ENCODE measurements around the gene DUSP3.
A peak's percentile ranks its signal among the peaks of the same experiment; 100 is the strongest.

DUSP3 gene

DNA sequence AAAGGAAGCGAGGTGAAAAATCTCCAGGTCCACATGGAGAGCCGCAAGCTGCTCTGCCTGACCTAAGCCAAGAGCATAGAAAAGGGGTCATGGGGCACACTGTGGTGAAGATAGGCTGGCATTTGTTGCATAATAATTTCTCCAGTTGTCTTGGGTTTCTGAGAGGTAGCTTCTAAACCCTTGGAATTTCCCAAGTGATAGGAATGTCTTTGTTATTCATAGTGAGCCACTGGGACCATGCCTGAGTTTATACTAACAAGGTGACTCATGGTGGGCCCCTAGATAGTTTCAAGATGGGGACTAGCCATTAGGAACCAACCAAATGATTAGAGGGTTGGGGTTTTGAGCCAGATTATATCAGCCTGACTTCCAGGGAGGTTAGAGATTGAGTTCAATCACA, 45.8 kb downstream of the DUSP3 start:
- DNase-seq (ENCODE audit: low read depth in 2 of 2): peak; percentile 47 to 91
- H3K4me3 ChIP-seq (replicated peaks in 1 of 2; ENCODE audit: low read depth in 2 of 2, low read length in 2 of 2): no peak overlapping the region
- TF ChIP-seq, protein P1, sequence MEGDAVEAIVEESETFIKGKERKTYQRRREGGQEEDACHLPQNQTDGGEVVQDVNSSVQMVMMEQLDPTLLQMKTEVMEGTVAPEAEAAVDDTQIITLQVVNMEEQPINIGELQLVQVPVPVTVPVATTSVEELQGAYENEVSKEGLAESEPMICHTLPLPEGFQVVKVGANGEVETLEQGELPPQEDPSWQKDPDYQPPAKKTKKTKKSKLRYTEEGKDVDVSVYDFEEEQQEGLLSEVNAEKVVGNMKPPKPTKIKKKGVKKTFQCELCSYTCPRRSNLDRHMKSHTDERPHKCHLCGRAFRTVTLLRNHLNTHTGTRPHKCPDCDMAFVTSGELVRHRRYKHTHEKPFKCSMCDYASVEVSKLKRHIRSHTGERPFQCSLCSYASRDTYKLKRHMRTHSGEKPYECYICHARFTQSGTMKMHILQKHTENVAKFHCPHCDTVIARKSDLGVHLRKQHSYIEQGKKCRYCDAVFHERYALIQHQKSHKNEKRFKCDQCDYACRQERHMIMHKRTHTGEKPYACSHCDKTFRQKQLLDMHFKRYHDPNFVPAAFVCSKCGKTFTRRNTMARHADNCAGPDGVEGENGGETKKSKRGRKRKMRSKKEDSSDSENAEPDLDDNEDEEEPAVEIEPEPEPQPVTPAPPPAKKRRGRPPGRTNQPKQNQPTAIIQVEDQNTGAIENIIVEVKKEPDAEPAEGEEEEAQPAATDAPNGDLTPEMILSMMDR (IDR thresholded peaks at IDR 0.05; ENCODE audit: low read depth, low read length): no peak

DNA sequence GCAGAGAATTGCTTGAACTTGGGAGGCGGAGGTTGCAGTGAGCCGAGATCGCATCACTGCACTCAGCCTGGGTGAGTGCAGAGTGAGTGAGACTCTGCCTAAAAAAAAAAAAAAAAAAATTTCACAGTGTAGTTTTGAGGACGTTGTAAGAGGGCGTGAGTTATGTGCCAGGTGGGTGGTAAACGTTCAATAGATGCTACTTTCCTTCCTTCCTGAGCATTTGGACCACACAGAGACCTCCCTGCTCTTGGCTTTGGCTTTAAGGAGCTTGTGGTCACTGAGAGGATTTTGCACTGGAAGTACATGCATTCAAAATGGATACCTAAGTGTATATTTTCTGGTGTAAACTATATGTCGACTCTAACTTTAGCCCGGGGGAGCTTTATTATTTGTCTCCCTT, 50.7 kb downstream of the DUSP3 start:
- DNase-seq (ENCODE audit: low read depth in 2 of 2): no peak
- TF ChIP-seq, protein P1 (IDR thresholded peaks at IDR 0.05; ENCODE audit: low read depth, low read length): no peak
- no peak overlapping the region for H3K4me3 ChIP-seq (replicated peaks in 1 of 2; ENCODE audit: low read depth in 2 of 2, low read length in 2 of 2)

DNA sequence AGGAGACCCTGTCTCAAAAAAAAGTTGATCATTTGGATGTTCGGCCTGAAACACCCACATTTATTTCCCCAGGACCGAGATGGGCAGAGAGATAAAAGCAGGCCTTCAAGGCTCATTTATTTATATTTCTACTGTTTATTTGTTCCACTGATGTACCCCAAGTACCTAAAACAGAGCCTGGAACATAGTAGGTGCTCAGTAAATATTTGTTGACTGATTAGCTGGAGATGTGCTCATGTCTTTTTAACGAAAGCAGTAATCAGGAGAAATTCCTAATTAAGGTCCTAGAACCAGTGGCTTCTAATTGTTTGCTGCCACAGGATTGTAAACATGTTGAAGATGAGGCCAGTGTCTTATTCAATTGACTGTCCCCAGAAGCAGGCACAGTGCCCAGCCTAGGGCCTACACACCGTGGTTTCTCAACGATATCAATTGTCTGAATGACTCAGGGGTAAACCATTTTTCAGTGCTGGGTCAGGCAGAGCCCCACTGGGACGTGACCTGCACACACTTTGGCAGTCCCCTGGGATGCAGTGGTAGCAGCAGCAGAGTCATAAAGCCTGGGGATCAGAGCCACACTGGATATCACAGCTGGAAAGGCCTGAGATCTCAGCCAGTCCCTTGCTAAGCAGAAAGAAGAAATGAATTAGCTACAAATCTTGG, 54.9 kb downstream of the DUSP3 start:
- TF ChIP-seq, protein P1 (IDR thresholded peaks at IDR 0.05; ENCODE audit: low read depth, low read length): no peak
- H3K4me3 ChIP-seq (replicated peaks in 1 of 2; ENCODE audit: low read depth in 2 of 2, low read length in 2 of 2): no peak overlapping the region
- DNase-seq (ENCODE audit: low read depth in 2 of 2): peak; percentile 63 to 89

DNA sequence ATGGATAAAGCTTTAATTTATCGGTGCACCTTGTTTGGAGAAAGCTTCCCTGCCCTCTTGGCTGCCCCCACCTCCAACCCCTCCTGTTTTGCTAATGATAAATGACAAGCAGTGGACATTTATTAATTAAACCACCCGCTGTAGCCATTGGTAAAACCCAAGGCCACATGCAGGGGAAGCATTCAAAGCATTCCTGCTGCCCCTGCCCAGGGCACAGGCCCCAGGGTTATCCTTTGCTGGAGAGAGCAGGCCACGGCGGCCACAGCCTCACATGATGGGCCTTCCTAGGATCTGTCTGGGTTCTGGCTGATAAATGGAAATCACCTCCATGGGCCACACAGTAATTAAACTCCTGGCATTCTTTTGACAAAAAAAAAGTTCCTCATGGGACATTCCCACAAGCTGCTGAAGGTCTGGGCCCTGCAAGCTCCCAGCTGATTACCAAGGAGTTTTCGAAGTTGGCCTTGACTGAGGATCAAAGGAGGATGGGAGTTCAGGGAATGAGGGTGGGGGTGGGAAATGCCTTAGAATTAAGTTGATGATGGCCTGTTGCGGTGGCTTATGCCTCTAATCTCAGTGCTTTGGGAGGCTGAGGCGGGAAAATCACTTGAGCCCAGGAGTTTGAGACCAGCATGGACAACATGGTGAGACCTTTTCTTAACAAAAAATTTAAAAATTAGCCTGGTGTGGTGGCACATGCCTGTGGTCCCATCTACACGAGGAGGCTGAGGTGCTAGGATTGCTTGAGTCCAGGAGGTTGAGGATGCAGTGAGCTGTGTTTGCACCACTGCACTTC, 55.7 kb downstream of the DUSP3 start:
- no peak for DNase-seq (ENCODE audit: low read depth in 2 of 2)
- TF ChIP-seq, protein P1 (IDR thresholded peaks at IDR 0.05; ENCODE audit: low read depth, low read length): no peak
- no peak overlapping the region for H3K4me3 ChIP-seq (replicated peaks in 1 of 2; ENCODE audit: low read depth in 2 of 2, low read length in 2 of 2)

DNA sequence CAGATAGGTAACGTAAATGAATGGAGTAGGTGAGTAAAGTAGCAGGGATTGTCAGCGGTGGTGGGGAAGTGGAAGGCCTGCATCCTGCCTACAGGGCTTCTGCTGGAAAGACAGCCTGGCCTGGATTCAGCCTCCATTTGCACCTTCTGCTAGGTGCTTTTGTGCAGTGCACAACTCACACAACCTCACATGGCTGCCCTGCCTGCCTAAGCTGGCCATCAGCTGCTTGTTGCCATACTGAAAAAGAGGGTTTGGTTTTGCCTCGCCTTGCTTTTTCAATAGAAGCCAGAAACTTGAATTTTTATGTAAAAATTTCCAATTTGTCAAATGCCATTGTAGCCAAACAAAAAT, 56.5 kb downstream of the DUSP3 start:
- DNase-seq (ENCODE audit: low read depth in 2 of 2): no peak
- H3K4me3 ChIP-seq (replicated peaks in 1 of 2; ENCODE audit: low read depth in 2 of 2, low read length in 2 of 2): no peak overlapping the region
- TF ChIP-seq, protein P1 (IDR thresholded peaks at IDR 0.05; ENCODE audit: low read depth, low read length): no peak

DNA sequence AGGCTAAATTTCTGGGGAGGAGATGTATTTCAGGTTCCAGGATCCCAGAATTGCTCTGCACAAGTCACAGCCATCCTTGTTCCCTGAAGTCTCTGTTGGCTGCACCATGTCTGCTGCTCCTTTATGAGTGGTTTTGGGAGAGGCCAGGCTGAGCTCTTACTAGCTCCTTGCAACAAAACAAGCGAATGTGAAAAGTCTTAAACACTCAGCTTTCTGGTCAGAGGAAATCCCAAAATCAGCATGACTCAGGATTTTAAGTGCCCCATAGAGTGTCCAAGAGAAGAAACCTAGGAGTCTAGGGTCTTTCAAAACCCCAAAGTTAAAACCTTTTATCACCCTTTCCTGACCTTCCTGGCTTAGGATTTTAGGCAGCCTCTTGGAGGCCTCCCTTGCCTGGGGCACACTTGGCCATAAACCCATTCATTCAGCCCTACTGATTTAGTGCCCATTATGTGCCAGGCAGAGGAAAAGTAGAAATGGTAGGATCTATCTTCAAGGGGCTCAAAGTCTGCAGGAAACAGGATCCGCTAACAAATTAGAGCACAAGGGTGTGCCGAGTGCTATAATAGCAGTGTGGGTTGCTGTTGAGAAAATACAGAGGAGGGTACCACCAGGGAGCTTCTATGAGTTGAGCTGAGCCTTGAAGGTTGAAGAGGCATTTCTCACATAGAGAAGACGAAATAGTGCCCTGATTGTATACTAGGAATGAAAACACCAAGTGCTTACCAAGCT, 57.1 kb downstream of the DUSP3 start:
- DNase-seq (ENCODE audit: low read depth in 2 of 2): peak; percentile 34 to 53
- H3K4me3 ChIP-seq (replicated peaks in 1 of 2; ENCODE audit: low read depth in 2 of 2, low read length in 2 of 2): no peak overlapping the region
- TF ChIP-seq, protein P1 (IDR thresholded peaks at IDR 0.05; ENCODE audit: low read depth, low read length): no peak
